GM21515 (cell line): ENCODE data around the gene GTF3C1.

Source experiments
- ATAC-seq: cut with Tn5 transposase; IDR thresholded peaks from one replicate; pipeline ENCODE4 v1.9.1; 2021; ENCODE audit not compliant: unreplicated experiment

Gene GTF3C1

DNA sequence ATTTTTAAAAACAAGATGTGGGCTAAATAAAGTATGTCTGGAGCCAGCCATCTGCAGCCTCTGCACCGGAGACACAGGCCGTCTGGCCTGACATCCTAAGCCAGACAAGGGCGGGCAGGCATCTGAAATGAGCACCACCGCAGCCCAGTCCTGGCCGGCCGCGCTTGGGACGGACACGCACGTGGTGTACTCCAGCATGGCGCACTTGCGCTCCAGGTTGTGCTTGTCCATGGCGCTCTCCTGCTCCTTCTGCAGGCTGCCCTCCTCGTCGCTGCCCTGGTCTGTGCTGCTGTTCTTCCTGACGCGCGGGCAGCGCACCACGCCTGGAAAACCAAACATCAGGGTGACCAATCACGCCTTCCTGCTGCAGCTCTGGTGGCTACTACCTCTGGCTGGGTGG, 60.3 kb downstream of the GTF3C1 start:
- no peak for ATAC-seq

DNA sequence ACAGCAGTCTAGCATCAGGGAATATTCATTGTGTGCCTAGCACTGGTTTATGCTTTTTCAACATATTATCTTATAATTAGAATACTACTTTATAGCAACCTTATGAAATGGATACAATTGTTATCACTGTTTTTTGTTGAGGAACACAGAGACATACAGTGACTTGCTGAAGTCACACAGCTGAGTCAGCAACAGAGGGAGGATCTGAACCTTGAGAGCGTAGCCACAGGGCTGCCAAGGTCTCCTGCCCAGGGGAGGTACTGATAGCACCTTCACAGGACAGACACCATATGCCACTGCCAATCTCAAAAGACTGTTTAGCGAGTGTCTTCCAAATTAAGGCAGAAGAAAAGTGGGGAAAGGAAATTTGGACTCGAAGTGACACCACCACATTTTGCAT, 63.0 kb downstream of the GTF3C1 start:
- ATAC-seq: no peak

DNA sequence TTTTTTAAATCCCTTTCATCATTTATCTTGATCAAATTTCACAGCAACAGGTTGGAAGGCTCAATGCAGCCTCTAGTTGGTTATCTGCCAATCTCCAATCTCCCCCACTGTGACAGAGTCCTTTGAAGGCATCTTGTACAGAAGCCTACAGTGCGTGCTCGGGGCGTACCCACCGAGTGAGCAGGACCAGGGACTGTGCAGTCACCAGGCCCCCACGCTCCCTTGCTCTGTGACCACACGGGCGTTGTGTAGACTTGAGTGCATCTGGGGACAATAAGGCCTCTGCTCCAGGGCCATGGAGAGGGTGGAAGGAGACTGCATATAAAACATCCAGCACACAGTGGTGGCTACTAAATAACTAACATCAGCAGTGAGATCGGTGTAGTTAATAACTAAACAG, 63.4 kb downstream of the GTF3C1 start:
- no peak for ATAC-seq

DNA sequence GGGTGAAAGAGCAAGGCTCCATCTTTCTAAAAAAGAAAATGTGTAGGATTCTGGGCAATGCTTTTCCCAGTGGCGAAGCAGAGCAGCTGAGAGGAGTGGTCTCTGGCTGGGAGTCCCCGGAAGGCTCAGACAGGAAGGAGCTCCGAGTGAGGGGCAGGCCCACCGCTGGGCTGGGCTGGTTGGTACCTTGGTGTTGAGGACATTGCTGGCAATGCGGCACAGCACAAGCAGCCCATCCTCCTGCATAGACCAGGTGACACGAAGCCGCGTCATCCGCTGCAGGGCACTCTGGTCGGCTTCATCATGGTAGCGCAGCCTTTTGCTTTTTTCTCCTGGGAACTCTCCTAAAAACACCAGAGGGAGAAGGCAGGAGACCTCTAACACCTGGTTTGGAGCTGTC, 63.9 kb downstream of the GTF3C1 start:
- no peak for ATAC-seq

DNA sequence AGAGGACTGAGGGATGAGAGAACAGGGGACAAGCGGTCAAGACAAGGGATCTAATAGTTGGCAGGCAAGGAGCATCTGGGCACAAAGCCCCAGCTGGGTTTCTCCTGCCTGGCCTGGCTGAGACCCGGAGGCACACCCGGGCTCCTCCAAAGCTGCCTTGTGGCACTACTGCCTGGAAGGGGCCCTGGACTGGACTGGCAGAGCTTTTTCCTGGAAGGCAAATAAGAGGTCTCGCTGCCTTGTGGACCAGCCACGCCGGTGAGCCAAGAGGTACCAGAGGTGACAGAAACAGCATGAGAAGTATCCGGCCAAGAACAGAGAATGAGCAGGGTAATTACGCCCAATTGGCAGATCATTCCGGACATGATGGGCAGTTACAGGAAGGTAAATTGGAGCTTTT, 64.6 kb downstream of the GTF3C1 start:
- no peak for ATAC-seq

DNA sequence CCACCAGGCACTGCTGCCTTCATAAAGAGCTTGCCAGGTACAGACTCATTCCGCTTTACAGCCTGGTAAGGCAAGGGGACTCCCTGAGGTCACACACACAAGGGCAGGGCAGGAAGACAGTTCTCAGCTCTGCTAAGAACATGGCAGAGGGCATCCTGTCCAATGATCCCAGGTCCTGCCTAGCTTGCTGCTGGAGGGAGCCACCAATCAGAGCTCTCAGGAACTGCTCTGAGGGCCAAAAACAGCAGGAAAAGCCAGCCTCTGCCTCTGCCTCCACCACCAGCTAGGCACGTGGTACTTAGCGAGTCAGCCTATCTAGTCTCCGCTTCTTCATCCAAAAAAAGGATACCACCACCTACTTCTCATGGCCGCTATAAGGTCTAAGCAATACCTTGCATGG, 66.1 kb downstream of the GTF3C1 start:
- ATAC-seq: no peak

DNA sequence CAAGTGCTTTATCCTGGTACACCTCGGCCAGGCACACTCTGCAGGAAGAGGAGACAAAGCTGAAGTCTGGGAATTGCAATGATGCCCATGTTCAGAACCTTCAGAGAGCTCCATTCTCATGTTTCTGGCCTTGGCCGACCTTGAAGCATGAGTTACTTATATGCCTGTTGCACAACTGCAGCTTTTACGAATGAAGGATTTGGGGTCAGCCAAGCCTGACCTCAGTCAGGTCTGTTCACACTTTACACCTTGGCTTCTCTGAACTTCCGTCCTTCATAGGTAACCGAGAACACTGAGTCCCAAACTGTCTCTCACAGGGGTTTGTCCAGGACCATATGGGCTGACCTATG, 66.7 kb downstream of the GTF3C1 start:
- ATAC-seq: no peak

DNA sequence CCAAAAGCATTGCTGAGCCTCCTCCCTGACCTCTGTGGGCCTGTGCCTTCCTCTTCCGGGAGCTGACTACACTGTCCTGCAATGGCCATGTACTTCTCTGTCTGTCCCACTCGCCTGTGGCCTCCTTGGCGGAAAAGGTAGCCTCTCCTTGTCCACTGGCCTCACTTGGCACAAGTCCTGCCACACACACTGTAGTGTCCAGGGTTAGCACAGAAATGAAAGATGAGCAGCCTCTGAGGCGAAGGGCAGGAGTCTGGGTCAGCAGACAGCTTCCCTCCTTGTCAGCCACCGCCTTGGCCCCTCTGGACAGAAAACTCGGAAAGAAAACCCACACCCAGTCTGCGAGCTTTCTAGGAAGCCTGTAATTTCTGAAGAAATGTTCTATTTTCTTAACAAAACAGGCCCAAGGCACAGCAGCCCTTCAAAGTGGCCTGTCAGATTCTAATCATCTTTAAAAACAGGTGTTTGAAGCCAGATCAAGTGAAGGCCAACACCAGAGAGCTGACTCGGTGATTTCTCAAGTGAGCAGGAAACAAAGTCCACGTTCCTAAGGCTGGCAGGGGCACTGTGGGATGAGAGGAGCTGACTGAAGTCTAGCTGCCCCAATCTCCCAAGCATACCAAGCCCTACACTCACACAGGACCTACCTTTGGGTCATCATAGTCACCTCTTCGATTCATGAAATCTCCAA, 67.2 kb downstream of the GTF3C1 start:
- no peak for ATAC-seq

DNA sequence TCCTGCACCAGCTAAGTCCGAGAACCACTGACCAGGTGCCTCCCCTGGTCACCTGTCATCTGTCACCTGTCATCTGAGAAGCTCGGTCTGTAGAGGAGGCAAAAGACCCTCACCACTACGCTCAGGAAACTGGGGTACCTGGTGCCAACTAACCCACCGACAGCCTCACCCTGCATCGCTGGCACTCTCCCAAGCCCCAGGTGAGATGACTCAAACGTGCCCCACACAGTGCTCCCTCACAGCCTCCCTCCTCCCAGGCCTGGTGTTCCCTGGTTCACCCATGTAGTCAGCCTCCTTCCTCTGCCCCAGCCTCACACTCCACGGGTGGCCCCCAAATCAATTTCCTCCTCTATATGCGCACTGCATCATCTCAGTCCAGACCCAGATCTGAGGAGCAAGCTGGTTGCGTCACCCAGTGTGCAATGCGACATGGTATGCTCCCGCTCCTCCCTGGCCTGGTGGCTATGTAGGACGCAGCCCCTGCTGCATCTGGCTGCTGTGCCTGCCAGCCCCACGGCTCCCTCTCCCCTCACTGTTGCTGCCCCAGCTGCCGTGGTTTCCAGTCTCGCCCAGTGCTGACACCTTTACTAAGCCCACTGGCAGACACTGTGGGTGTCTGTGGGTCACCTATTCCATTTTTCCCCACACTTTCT, 68.3 kb downstream of the GTF3C1 start:
- no peak for ATAC-seq

DNA sequence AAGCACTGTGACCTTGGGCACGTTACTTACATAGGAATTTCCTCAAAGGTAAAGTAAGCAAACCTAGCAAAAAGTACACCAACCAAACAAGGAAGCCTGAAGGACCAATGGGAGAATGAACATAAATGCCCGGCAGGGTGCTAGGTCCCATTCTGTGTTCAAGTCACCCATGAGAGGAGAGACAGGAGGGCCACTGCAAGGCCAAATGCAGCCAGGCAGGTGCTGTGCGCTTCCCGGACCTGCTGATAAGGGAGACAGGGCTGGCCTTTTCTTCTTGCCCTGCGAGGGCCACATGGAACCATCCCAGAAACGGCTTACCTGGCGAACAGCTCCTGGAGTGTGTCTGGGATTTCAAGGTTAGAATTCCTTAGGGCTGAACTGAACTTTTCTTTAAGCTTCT, 69.0 kb downstream of the GTF3C1 start:
- ATAC-seq: no peak

DNA sequence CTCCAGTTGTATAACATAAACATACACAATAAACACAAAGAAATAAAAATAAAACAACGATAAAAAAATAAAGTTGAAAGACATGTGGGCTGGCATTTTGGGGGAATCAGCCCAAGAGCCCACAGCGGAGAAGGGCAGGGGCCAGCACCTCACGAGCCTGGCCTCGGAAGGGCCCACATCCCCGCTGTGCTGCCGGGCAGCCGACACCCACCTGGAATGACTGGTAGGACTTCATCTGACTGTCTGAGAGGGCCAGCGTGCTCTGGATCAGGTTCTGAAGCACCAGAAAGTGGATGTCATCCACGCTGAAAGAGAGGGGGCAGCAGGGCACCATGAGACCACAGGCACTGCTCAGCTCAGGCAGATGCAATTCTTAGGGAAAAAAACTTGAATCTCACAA, 73.5 kb downstream of the GTF3C1 start:
- no peak for ATAC-seq

DNA sequence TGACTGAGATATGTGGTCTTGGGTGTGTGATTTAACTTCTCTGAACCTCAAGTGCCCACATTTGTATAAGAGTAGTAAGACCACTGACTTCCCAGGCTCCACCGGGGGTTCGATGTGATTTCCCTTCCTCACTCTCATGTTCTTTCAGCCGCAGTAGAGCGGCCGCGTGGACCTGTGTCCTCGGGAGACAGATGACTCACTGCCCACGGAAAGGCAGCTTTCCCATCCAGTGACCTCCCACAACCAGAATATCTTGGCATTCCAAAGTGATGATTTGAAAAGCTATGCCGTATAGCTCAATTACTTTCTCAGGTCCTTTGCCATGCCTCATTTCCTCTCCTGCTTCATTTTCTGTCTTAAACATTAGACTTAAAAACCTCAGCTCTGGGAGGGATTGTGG, 74.2 kb downstream of the GTF3C1 start:
- ATAC-seq: no peak

DNA sequence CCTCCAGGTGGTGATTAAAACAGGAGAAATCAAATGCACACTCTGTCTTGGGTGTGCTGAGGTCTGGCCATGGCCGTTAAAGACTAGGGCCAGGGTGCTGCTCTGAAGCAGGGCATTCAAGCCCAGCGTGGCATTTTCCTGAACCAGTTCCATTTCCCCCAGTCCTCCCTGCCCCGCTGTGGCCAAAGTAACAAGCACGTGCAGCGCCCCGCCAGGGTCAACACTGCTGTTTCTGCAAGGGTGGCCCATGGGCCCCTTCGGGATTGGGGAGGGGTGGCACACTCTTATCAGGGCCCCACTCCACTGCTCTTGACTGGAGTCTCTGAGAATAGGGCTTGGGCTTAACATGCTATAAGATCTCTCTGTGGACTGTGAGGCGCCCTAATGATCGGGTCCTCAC, 74.8 kb downstream of the GTF3C1 start:
- ATAC-seq: no peak

DNA sequence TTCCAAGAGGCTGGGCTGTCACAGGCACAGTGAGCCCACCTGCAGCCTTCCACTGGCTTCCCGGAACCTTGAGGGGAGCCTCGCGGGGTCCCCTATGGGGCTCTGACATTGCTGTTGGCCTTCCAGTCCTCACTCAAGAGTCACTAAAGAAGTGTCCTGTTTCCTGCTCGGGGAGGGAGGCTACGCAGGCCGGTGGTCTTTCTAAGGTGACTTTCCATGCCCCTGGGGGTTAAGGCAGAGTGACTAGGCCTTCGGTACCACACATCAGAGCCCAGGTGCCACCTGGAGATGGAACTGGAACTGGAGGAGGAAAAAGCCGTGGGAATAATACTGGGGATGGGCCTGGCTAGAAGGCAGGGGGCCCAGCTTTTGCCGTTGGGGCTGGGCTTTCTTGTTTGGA, 75.7 kb downstream of the GTF3C1 start:
- ATAC-seq: no peak

DNA sequence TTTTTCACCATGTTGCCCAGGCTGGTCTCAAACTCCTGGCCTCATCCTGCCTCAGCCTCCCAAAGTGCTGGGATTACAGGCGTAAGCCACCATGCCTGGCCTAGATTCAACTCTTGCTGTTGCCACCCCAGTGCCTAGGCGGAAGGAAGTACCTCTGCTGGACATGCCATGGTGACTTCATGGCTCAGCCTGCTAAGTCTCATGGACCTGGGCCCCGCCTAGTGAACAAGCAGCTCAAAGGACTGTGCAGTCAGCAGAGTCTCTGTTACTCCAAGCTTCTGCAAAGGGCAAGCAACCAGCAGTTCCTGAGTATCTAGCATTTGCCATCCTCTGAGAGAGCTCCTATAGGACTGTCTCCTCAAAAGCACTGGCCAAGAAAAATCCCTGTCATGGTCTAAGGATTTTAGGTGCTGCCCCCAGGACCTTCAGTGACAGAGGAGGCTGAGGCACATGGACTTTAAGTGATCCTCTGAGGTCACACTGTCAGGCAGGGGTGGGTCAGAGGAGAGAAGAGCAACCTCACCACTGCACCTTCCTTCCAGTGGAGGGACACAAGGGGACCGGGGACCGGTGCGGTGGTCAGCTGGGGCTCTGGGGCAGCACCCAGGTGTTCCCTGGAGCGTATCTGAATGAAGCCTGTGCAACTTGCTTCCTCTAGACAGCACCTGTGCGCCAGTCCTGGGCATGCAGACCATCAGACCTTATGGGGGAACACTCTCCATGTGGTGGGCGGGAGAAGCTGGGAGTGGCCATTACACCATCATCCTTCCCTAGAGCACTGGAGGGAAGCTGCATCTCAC, 76.4 kb downstream of the GTF3C1 start:
- ATAC-seq: no peak

DNA sequence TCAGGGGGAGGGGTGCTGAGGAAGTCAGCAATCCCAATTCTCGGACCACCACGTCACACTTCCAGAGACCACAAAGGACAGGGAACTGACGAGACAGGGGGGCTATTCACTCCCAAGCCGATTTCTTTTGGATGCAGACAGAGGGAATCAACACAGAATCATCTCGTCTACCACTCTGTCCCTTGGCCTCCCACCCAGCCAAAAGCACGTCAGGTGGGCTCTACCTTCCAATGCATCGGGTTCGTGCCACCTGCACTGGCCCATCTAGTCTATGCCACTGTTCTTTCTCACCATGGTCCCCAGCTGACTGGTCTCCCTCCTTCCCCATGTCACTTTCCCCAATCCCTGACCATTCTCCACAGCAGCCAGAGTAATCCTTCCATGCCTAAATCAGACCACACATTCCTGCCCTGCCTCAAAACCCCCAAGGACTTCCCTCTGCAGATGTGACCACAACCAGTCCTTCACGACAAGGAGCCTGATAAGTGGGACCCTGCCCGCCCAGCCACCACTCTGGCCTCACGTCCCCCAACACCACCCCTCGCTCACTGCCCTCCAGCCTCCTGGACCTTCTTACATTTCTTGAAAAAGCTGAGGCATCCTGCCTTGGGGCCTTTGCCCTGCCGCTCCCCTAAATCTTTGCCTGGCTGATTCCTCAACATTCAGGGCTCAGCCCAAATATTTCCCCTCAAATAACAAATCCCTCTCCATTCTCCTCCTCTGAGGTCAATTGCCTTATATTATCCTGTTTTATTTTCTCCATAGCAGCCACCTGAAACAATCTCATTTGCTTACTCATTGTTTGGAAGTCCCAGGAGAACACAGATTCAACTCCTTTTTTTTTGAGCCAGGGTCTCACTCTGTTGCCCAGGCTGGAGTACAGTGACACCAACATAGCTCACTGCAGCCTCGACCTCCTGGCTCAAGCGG, 77.4 kb downstream of the GTF3C1 start:
- no peak for ATAC-seq

DNA sequence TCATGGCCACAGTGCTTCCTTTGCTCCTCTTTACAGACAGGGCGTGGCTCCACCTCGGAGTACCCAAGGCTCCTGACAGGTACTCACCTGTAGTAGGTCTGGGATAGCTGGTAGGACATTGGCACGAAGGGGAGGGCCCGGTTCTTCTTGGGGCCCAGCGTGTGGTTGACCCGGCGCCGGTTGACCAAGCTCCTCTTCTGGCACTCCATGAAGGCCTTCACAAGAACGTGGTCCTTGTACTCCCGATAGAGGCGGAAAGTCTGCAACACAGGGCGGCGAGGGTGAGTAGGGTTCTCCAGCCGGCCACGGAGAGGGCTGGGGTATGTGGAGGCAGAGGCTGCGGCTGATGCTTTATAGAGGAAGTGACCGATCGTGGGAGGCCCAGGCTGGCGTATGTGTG, 78.1 kb downstream of the GTF3C1 start:
- no peak for ATAC-seq

DNA sequence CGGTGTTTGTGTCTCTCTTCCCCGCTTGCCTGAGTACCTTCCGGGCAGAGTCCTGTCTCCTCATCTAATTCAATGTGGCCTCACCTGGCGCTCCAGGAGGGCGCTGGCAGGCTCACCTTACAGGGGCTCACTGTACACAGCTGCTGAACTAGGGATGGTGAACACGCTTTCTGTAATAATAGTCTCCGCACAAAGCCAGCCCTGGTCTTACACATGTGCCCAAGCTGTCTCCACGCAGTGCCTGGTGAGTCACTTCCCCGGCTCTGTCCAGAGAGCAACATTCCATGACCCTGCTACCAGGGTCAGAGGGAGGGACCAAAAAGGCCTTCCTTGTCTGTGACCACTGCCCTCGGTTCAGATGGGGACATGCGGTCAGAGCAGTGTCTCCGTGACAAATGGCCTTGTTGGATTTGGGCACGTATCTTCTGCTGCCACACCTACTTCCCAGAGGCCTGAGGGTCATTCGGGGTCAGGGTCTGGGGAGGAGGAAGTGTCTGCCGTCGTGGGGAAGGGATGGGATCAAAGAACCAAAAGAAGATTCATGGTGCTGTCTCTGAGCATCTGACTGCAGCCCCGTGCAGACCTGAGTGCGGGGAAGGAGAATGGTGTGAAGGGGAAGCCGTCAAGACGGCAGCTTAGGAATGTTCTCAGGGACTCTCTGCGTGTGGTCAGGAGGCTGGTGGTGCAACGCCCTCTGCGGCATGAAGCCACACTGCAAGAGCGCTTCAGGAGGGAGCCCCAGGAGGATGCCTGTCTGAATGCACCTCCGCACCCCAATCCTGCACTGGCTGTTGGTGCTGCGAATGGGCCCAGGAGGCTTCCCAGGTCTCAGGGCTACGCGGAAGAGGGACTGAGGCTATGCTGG, 78.9 kb downstream of the GTF3C1 start:
- no peak for ATAC-seq

DNA sequence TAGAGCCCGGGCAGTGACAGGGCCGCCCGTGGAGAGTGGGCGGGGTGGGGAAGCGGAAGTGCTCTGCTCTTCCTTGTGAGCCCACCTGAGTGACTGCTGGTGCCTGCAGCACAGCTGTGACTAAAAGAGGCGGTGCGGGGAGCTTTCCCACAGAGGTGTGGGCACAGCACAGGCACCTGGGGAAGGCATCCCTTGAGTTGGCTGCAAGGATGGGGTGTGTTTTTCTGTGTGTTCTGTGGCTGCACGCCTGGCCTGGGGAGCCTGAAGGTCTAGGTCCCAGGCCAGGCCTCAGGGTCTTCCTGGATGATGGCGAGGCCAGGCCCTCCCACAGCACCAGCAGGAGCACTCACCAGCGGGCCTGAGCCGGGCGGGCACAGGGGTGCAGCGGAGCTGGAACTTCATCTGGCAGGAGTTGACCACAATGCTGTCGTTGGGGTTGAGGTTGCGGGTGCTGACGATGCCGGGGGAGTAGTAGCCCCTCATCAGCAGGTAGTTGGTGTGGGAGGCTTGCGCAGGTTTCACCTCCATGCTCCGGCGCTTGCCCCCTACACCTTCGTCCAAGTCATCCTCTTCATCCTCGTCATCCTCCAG, 80.7 kb downstream of the GTF3C1 start:
- no peak for ATAC-seq

DNA sequence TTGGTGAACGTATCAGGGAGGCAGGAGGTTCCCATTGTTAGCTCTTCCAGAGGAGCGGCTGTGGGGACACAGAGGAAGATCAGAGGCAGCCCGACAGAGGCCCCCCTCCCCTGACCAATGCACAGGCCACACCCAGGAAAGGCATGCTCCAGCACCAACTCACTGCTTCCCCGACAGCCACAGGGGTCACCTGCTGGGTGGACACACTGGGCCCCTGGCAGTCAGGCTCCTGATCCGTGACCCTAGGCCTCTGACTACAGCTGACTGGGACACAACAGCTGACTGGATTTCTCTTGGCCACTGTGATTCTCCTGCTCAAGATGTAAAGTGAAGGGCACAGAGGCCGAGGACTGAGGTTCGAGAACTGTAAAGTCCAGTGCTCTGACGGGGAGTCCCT, 84.2 kb downstream of the GTF3C1 start:
- ATAC-seq: no peak
